HG03097 (cell line): ENCODE results near the gene OSM.

ENCODE experiments used
- ATAC-seq: cut with Tn5 transposase; IDR thresholded peaks from one replicate; pipeline ENCODE4 v1.9.1; 2021; ENCODE audit not compliant: unreplicated experiment, low FRiP score

Gene OSM

GRCh38 chr22:30265131-30265720, 1.4 kb downstream of the OSM start:
- ATAC-seq = no peak

GRCh38 chr22:30263883-30264282, 2.8 kb downstream of the OSM start:
- no peak for ATAC-seq

GRCh38 chr22:30262917-30263741, 3.5 kb downstream of the OSM start:
- no peak for ATAC-seq

GRCh38 chr22:30262112-30262511, 4.5 kb downstream of the OSM start:
- no peak for ATAC-seq

GRCh38 chr22:30261134-30261533, 5.5 kb downstream of the OSM start:
- ATAC-seq = no peak

GRCh38 chr22:30260682-30261081, 6.0 kb downstream of the OSM start:
- ATAC-seq = no peak

- no peak for ATAC-seq
Observed at GRCh38 chr22:30260276-30260675, 6.4 kb downstream of the OSM start.

GRCh38 chr22:30254314-30254713, 12.3 kb downstream of the OSM start:
- ATAC-seq = no peak

- ATAC-seq = no peak
Observed at GRCh38 chr22:30253205-30253852, 13.3 kb downstream of the OSM start.

- ATAC-seq = no peak
Observed at GRCh38 chr22:30252411-30253204, 14.0 kb downstream of the OSM start.

GRCh38 chr22:30251711-30252110, 14.9 kb downstream of the OSM start:
- no peak for ATAC-seq

GRCh38 chr22:30250661-30251267, 15.9 kb downstream of the OSM start:
- no peak for ATAC-seq

- ATAC-seq = no peak
Observed at GRCh38 chr22:30250039-30250565, 16.5 kb downstream of the OSM start.

- ATAC-seq = no peak
Observed at GRCh38 chr22:30249049-30250038, 17.3 kb downstream of the OSM start.

GRCh38 chr22:30248484-30248883, 18.2 kb downstream of the OSM start:
- no peak for ATAC-seq

- no peak for ATAC-seq
Observed at GRCh38 chr22:30247974-30248373, 18.7 kb downstream of the OSM start.

GRCh38 chr22:30247561-30247960, 19.1 kb downstream of the OSM start:
- no peak for ATAC-seq

GRCh38 chr22:30246814-30247376, 19.8 kb downstream of the OSM start:
- ATAC-seq = no peak
